ENCODE measurements around the gene KHK. TPM values are rescaled to one million over a fixed set of nuclear protein-coding genes. Genes with fewer than 3 reads are reported as not detected.

Gene KHK
- total RNA-seq, 1 donor from 2014 or later, result 2.9 TPM

- peaks cover 60% of the 10 kb centered on the region for H3K4me1 ChIP-seq
- peak overlapping the region; percentile 93 for H3K27ac ChIP-seq (replicated peaks)
- H3K9me3 ChIP-seq (replicated peaks), result no peaks in the 10 kb centered on the region
- peak overlapping the region; percentile 68 for H3K4me3 ChIP-seq
- DNase-seq, result no peak
- intact Hi-C loops (cut with micrococcal nuclease), result loop anchor here (10.0 kb wide), 1 partner anchor 116 kb away; no protein-coding TSS in a partner anchor
- H3K27me3 ChIP-seq (ENCODE audit: low read depth), result no peaks in the 10 kb centered on the region
- H3K36me3 ChIP-seq, result no peaks in the 10 kb centered on the region
- no peak for TF ChIP-seq CTCF (IDR thresholded peaks at IDR 0.05; ENCODE audit: borderline replicate concordance)
Measured at GRCh38 chr2:27080603-27080936, 6.0 kb upstream of the KHK start.

DNA sequence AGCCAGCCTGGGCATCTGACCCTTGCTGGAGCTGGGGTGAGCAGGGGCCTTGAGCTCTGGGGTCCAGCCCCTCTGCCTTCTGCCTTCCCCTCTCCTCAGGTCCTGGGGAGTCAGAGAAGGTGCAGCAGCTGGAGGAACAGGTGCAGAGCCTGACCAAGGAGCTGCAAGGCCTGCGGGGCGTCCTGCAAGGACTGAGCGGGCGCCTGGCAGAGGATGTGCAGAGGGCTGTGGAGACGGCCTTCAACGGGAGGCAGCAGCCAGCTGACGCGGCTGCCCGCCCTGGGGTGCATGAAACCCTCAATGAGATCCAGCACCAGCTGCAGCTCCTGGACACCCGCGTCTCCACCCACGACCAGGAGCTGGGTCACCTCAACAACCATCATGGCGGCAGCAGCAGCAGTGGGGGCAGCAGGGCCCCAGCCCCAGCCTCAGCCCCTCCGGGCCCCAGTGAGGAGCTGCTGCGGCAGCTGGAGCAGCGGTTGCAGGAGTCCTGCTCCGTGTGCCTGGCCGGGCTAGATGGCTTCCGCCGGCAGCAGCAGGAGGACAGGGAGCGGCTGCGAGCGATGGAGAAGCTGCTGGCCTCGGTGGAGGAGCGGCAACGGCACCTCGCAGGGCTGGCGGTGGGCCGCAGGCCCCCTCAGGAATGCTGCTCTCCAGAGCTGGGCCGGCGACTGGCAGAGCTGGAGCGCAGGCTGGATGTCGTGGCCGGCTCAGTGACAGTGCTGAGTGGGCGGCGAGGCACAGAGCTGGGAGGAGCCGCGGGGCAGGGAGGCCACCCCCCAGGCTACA lies 4.4 kb upstream of the KHK start:
- H3K4me3 ChIP-seq, result peak overlapping the region; percentile 68
- intact Hi-C loops (cut with micrococcal nuclease), result loop anchor here (10.0 kb wide), 1 partner anchor 117 kb away; no protein-coding TSS in a partner anchor
- peaks cover 68% of the 10 kb centered on the region for H3K4me1 ChIP-seq
- DNase-seq, result no peak
- no peaks in the 10 kb centered on the region for H3K27me3 ChIP-seq (ENCODE audit: low read depth)
- TF ChIP-seq CTCF (IDR thresholded peaks at IDR 0.05; ENCODE audit: borderline replicate concordance), result no peak
- no peaks in the 10 kb centered on the region for H3K9me3 ChIP-seq (replicated peaks)
- H3K27ac ChIP-seq (replicated peaks), result peak overlapping the region; percentile 93
- no peaks in the 10 kb centered on the region for H3K36me3 ChIP-seq

DNA sequence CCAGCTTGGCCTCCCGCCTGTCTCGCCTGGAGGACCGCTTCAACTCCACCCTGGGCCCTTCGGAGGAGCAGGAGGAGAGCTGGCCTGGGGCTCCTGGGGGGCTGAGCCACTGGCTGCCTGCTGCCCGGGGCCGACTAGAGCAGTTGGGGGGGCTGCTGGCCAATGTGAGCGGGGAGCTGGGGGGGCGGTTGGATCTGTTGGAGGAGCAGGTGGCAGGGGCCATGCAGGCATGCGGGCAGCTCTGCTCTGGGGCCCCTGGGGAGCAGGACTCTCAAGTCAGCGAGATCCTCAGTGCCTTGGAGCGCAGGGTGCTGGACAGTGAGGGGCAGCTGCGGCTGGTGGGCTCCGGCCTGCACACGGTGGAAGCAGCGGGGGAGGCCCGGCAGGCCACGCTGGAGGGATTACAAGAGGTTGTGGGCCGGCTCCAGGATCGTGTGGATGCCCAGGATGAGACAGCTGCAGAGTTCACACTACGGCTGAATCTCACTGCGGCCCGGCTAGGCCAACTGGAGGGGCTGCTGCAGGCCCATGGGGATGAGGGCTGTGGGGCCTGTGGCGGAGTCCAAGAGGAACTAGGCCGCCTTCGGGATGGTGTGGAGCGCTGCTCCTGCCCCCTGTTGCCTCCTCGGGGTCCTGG lies 3.7 kb upstream of the KHK start:
- intact Hi-C loops (cut with micrococcal nuclease), result loop anchor here (10.0 kb wide), 1 partner anchor 118 kb away; no protein-coding TSS in a partner anchor
- H3K4me1 ChIP-seq, result peaks cover 66% of the 10 kb centered on the region
- no peak for TF ChIP-seq CTCF (IDR thresholded peaks at IDR 0.05; ENCODE audit: borderline replicate concordance)
- no peaks in the 10 kb centered on the region for H3K36me3 ChIP-seq
- no peaks in the 10 kb centered on the region for H3K27me3 ChIP-seq (ENCODE audit: low read depth)
- no peaks in the 10 kb centered on the region for H3K9me3 ChIP-seq (replicated peaks)
- H3K4me3 ChIP-seq, result no peak overlapping the region
- no peak overlapping the region for H3K27ac ChIP-seq (replicated peaks)
- DNase-seq, result no peak

- no peak for DNase-seq
- H3K27me3 ChIP-seq (ENCODE audit: low read depth), result no peaks in the 10 kb centered on the region
- intact Hi-C loops (cut with micrococcal nuclease), result loop anchor here (10.0 kb wide), 1 partner anchor 119 kb away; no protein-coding TSS in a partner anchor
- no peaks in the 10 kb centered on the region for H3K36me3 ChIP-seq
- peaks cover 64% of the 10 kb centered on the region for H3K4me1 ChIP-seq
- no peaks in the 10 kb centered on the region for H3K9me3 ChIP-seq (replicated peaks)
- no peak overlapping the region for H3K4me3 ChIP-seq
- H3K27ac ChIP-seq (replicated peaks), result no peak overlapping the region
- TF ChIP-seq CTCF (IDR thresholded peaks at IDR 0.05; ENCODE audit: borderline replicate concordance), result no peak
Measured at GRCh38 chr2:27083410-27084296, 2.9 kb upstream of the KHK start.

Measured in left ventricle myocardium inferior (tissue), 1 donor.